ENCODE results near the gene RBM25.
"Not testable (repeated sequence)": the region's sequence is repeated elsewhere in the genome, so short reads cannot be mapped to it uniquely, and the experiment has no call there.

RBM25 gene

DNA sequence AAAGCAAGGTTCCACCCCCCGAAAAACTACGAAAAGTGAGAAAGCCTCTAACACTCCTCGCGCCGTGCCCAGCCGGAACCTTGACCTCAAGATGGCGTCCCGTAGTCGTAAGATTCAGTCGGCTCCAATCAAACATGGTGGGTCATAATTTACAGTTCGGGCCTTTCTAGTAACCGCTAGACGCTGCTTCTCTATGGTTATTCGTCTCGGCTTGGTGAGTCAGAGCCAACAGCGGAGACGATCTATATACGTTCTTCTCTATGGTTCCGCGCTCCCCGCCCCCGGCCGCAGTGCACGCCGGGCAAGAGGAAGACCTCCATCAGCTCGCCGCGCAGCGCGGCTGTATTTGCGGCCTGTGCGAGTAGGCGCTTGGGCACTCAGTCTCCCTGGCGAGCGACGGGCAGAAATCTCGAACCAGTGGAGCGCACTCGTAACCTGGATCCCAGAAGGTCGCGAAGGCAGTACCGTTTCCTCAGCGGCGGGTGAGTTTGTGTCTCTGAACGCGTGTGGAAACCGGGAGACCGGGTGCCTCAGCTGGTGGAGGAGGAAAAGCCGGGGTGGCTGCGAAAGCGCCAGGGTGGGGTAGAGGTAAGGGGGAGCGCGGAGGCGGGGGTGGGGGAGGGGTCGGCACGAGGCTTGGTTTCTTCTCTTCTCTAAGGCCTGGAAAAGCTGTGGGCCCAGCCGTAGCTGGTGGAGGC is at the start of gene RBM25:
TSS of gene RBM25 (plus strand) at position 311 of the 698 bp plus-strand sequence. CDS start 13,108 bp downstream, outside the sequence.
- no peaks in the 10 kb centered on the region for H3K27me3 ChIP-seq (ENCODE audit: control insufficient read depth, insufficient read depth, low read length)
- H3K9ac ChIP-seq (ENCODE audit: low read depth, low read length), result peak within 1 kb of the TSS; percentile 99
- H3K4me1 ChIP-seq (ENCODE audit: control insufficient read depth, insufficient read depth, low read length), result peaks cover 10% of the 10 kb centered on the region
- peak within 1 kb of the TSS; percentile 97 for H3K4me3 ChIP-seq (ENCODE audit: low read depth, low read length)
- peaks cover 25% of the 10 kb centered on the region for H3K36me3 ChIP-seq (ENCODE audit: control insufficient read depth, insufficient read depth, low read length)
- no peaks in the 10 kb centered on the region for H3K9me3 ChIP-seq (ENCODE audit: control insufficient read depth, insufficient read depth, low read length)
- peak within 1 kb of the TSS; percentile 99 for H3K27ac ChIP-seq (ENCODE audit: low read depth, low read length)

DNA sequence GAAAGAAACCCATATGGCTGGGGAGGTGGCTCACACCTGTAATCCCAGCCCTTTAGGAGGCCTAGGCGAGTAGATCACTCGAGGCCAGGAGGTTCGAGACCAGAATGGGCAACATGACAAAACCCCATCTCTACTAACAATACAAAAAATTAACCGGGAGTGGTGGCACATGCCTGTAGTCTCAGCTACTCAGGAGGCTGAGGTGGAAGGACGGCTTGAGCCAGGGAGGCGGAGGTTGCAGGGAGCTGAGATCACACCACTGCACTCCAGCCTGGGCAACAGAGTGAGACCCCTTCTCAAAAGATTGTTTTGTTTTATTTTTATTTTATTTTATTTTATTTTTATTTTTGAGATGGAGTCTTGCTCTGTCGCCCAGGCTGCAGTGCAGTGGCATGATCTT is 47.1 kb upstream of the RBM25 start:
- not testable (repeated sequence) for H3K9me3 ChIP-seq (ENCODE audit: control insufficient read depth, insufficient read depth, low read length); H3K36me3 ChIP-seq (ENCODE audit: control insufficient read depth, insufficient read depth, low read length); H3K4me3 ChIP-seq (ENCODE audit: low read depth, low read length); H3K27me3 ChIP-seq (ENCODE audit: control insufficient read depth, insufficient read depth, low read length); H3K4me1 ChIP-seq (ENCODE audit: control insufficient read depth, insufficient read depth, low read length); H3K27ac ChIP-seq (ENCODE audit: low read depth, low read length); H3K9ac ChIP-seq (ENCODE audit: low read depth, low read length)

DNA sequence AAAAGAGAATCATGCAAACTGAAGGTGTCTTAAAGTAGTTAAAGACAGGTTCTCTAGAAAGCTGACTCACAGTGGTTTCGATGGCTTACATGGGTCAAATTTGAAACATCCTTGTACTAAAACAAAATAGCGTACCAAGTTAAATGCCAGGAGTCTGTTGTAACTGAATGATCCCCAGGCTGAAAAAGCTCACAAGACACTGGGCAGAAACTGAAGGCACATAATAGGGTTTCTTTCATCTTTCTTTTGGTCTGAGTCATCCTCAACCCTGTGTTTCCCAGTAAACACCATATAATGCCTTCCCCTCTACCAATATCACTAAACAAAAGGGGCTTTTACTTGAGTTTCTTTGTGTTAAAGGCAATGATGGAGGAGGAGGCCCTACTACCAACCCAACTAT is 44.2 kb upstream of the RBM25 start:
- H3K4me1 ChIP-seq (ENCODE audit: control insufficient read depth, insufficient read depth, low read length), result no peaks in the 10 kb centered on the region
- H3K4me3 ChIP-seq (ENCODE audit: low read depth, low read length), result no peak overlapping the region
- no peaks in the 10 kb centered on the region for H3K27me3 ChIP-seq (ENCODE audit: control insufficient read depth, insufficient read depth, low read length)
- H3K36me3 ChIP-seq (ENCODE audit: control insufficient read depth, insufficient read depth, low read length), result no peaks in the 10 kb centered on the region; the same call in 1 of the 2 replicates
- H3K27ac ChIP-seq (ENCODE audit: low read depth, low read length), result no peak overlapping the region
- H3K9me3 ChIP-seq (ENCODE audit: control insufficient read depth, insufficient read depth, low read length), result no peaks in the 10 kb centered on the region
- H3K9ac ChIP-seq (ENCODE audit: low read depth, low read length), result no peak overlapping the region

DNA sequence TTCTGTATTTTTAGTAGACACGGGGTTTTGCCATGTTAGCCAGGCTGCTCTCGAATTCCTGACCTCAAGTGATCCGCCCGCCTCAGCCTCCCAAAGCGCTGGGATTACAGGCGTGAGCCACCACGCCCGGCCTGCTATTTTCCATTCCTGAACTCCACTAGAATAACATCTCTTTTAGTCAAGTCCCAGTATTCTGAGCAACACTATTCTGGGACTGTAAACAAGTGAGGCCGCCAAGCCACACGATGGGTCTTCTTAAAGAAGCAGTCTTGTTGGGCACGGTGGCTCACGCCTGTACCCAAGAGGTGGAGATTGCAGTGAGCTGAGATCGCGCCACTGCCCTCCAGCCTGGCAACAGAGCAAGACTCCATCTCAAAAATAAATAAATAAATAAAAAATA is 42.8 kb upstream of the RBM25 start:
- H3K4me1 ChIP-seq (ENCODE audit: control insufficient read depth, insufficient read depth, low read length); H3K9me3 ChIP-seq (ENCODE audit: control insufficient read depth, insufficient read depth, low read length); H3K27ac ChIP-seq (ENCODE audit: low read depth, low read length); H3K4me3 ChIP-seq (ENCODE audit: low read depth, low read length); H3K9ac ChIP-seq (ENCODE audit: low read depth, low read length); H3K36me3 ChIP-seq (ENCODE audit: control insufficient read depth, insufficient read depth, low read length); H3K27me3 ChIP-seq (ENCODE audit: control insufficient read depth, insufficient read depth, low read length): not testable (repeated sequence)

DNA sequence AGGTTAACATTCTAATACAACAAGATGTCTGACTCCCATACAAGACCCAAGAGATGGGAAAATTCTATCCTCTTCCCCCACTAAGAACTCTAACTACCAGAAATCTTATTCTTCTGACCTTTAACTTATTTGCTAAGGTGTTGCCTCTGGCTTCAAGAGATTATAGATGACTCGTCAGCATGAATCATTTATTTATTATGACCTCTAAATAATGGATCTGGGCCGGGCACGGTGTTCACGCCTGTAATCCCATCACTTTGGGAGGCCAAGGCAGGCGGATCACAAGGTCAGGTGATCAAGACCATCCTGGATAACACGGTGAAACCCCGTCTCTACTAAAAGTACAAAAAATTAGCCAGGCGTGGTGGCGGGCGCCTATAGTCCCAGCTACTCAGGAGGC is 42.3 kb upstream of the RBM25 start:
- H3K4me3 ChIP-seq (ENCODE audit: low read depth, low read length); H3K27me3 ChIP-seq (ENCODE audit: control insufficient read depth, insufficient read depth, low read length); H3K9ac ChIP-seq (ENCODE audit: low read depth, low read length); H3K27ac ChIP-seq (ENCODE audit: low read depth, low read length); H3K36me3 ChIP-seq (ENCODE audit: control insufficient read depth, insufficient read depth, low read length); H3K9me3 ChIP-seq (ENCODE audit: control insufficient read depth, insufficient read depth, low read length); H3K4me1 ChIP-seq (ENCODE audit: control insufficient read depth, insufficient read depth, low read length): not testable (repeated sequence)

DNA sequence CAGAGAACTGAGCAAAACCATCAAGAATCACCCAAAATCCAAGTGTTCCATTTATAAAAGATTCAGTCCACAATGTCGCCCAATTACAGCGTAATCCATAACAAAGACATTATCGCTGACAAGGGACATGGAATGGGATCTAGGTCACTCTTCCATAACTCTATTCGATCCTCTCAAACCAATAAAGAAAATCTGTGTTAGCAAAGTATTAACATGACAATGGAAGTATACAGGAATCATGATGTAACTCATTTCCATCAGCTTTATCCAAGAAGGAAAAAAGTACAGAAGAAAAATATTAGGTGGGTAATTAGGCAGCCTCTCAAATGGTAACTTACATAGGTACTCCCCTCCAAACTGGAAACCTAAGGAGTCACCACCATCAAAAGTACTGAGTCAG is 36.3 kb upstream of the RBM25 start:
- Histone ChIP-seq H3K27ac (ENCODE audit: low read depth, low read length) (no peak overlapping the region), H3K4me1 (ENCODE audit: control insufficient read depth, insufficient read depth, low read length) (no peaks in the 10 kb centered on the region; the same call in 1 of the 2 replicates), H3K9ac (ENCODE audit: low read depth, low read length) (no peak overlapping the region), H3K9me3 (ENCODE audit: control insufficient read depth, insufficient read depth, low read length) (no peaks in the 10 kb centered on the region), H3K4me3 (ENCODE audit: low read depth, low read length) (no peak overlapping the region), H3K27me3 (ENCODE audit: control insufficient read depth, insufficient read depth, low read length) (no peaks in the 10 kb centered on the region), H3K36me3 (ENCODE audit: control insufficient read depth, insufficient read depth, low read length) (peaks cover 23% of the 10 kb centered on the region)

DNA sequence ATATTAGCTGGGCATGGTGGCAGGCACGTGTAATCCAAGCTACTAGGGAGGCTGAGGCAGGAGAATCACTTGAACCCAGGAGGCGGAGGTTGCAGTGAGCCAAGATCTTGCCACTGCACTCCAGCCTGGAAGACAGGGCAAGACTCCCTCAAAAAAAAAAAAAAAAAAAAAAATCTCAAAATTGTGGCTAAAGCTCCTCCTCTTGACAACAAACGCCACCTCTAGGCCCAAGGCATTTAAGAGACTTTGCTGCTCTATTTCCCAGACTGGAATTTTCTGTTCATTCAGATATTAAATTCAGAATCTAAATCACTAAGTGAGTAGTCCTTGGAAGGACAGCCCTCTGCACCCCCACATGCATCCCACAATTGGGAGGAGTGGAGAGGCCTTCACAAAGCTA is 32.8 kb upstream of the RBM25 start:
- Histone ChIP-seq H3K27ac (ENCODE audit: low read depth, low read length) (no peak overlapping the region), H3K4me3 (ENCODE audit: low read depth, low read length) (peak overlapping the region; percentile 74; the same call in 1 of the 2 replicates), H3K9ac (ENCODE audit: low read depth, low read length) (no peak overlapping the region)

DNA sequence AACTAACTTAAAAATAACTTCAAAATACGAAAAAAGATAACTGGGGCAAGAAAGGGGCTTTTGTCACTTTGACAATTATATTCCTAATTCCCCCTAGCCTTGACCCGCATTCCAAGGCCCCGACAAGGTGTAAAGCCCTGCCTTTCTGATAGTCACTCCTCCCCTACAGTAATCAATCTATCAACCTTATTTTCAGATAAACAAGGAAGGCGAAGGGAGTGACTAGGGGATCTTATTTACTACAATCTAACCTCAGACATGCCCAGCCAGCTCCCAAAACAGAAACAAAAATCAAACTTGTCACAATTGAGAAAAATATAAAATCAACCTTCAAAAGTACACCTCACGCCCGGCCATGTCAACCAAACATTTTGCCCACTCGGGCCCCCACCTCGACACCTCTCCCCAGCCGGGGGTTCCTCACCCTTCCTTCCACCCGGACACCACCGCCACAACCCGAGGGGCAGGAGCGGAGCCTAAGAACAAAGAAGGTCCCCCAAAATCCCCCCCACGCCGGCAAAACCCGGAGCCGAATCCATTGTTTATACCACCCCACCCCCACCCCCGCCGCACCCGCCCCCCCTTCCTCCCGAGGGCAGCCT is 32.0 kb upstream of the RBM25 start:
- peak overlapping the region; percentile 74 for H3K4me3 ChIP-seq (ENCODE audit: low read depth, low read length)
- no peaks in the 10 kb centered on the region for H3K9me3 ChIP-seq (ENCODE audit: control insufficient read depth, insufficient read depth, low read length)
- H3K27ac ChIP-seq (ENCODE audit: low read depth, low read length), result peak overlapping the region; percentile 74
- peaks cover 23% of the 10 kb centered on the region for H3K36me3 ChIP-seq (ENCODE audit: control insufficient read depth, insufficient read depth, low read length)
- H3K9ac ChIP-seq (ENCODE audit: low read depth, low read length), result no peak overlapping the region
- H3K27me3 ChIP-seq (ENCODE audit: control insufficient read depth, insufficient read depth, low read length), result no peaks in the 10 kb centered on the region
- H3K4me1 ChIP-seq (ENCODE audit: control insufficient read depth, insufficient read depth, low read length), result peaks cover 7% of the 10 kb centered on the region

More for the DNA sequence above, 32.8 kb upstream of the RBM25 start:
- no peaks in the 10 kb centered on the region for H3K9me3 ChIP-seq (ENCODE audit: control insufficient read depth, insufficient read depth, low read length)
- H3K27me3 ChIP-seq (ENCODE audit: control insufficient read depth, insufficient read depth, low read length), result no peaks in the 10 kb centered on the region
- H3K36me3 ChIP-seq (ENCODE audit: control insufficient read depth, insufficient read depth, low read length), result peaks cover 23% of the 10 kb centered on the region
- H3K4me1 ChIP-seq (ENCODE audit: control insufficient read depth, insufficient read depth, low read length), result peaks cover 7% of the 10 kb centered on the region

DNA sequence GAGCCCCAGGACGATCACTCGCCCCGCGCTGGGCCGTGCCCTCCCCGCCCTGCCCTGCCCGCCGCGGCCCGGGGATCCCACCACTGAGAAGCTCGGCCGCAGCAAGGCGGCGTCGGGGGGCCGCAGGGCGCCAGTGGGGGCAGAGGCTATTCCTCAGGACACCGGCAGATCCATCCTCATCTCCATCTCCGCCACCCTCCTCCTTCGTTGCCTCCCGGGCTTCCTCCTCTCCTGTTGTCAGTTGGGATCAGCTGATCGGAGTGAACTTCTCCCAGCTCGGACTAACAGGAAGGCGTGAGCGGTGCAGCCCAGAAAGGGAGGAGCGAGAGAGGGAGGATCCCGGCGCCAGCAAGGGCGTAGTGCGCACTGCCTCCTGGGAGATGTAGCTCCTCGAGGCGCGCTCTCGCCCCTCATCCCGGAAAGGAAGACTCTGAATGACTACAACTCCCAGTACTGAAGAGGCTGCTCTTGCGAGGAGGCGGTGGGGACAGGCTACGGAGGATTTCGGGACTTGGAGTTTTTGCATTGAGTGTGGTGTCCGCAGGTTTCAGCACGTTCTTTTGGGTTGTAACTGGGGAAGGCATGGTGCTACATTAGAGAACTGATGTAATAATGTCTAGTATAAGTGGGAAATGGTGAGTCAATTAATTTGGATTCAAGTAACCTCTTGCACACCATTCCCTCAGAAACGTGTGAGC is 31.3 kb upstream of the RBM25 start, which contains the start of gene ZFYVE1:
TSS of gene ZFYVE1 (minus strand) at position 262 of the 698 bp plus-strand sequence. CDS start 2,598 bp downstream, outside the sequence.
- H3K9ac ChIP-seq (ENCODE audit: low read depth, low read length), result peak within 1 kb of the TSS; percentile 11; the same call in 1 of the 2 replicates
- peaks cover 7% of the 10 kb centered on the region for H3K4me1 ChIP-seq (ENCODE audit: control insufficient read depth, insufficient read depth, low read length)
- peaks cover 21% of the 10 kb centered on the region for H3K36me3 ChIP-seq (ENCODE audit: control insufficient read depth, insufficient read depth, low read length)
- peak within 1 kb of the TSS; percentile 74 for H3K4me3 ChIP-seq (ENCODE audit: low read depth, low read length)
- H3K9me3 ChIP-seq (ENCODE audit: control insufficient read depth, insufficient read depth, low read length), result no peaks in the 10 kb centered on the region
- H3K27ac ChIP-seq (ENCODE audit: low read depth, low read length), result peak within 1 kb of the TSS; percentile 74
- H3K27me3 ChIP-seq (ENCODE audit: control insufficient read depth, insufficient read depth, low read length), result no peaks in the 10 kb centered on the region

DNA sequence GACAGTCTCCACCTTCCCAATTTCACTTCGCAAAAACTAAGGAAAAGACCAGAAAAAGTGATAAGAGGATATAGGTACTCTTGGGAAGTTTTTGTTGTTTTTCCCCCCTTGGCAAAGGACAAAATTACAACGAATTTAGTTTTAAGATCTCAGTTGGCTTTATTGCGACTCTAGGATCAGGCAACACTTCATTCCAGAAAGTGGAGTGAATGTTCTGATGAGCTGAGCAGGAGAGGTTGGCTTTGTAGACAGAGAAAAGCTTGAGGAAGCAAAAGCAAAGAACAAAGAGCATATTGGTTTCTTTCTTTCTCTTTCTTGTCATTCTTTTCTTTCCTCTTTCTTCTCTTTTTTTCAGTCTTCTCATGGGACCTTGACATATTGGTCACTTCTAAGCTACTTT is 30.8 kb upstream of the RBM25 start:
- Histone ChIP-seq H3K4me3 (ENCODE audit: low read depth, low read length) (peak overlapping the region; percentile 49), H3K9me3 (ENCODE audit: control insufficient read depth, insufficient read depth, low read length) (no peaks in the 10 kb centered on the region), H3K4me1 (ENCODE audit: control insufficient read depth, insufficient read depth, low read length) (peaks cover 7% of the 10 kb centered on the region), H3K27me3 (ENCODE audit: control insufficient read depth, insufficient read depth, low read length) (no peaks in the 10 kb centered on the region), H3K36me3 (ENCODE audit: control insufficient read depth, insufficient read depth, low read length) (peaks cover 15% of the 10 kb centered on the region), H3K9ac (ENCODE audit: low read depth, low read length) (peak overlapping the region; percentile 11; the same call in 1 of the 2 replicates), H3K27ac (ENCODE audit: low read depth, low read length) (peak overlapping the region; percentile 43)

DNA sequence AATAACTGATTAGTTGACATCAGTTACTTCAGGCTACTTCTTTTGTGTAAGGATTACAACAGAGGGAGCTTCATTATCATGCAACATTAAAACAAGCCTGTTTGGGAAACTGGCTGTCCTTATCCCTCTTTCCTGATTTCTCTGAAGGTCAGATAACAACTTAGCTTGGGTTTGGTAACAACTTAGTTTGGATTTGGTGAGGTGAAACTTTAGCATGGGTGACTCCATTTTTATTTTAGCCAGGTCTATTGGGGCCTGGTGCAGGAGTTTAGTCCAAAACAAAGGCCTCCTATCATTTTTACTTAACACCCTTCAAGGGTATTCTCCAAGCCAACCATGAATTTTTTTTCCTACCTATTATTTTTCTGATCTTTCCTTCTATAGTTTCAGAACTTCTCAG is 30.4 kb upstream of the RBM25 start:
- no peak overlapping the region for H3K4me3 ChIP-seq (ENCODE audit: low read depth, low read length)
- no peaks in the 10 kb centered on the region for H3K9me3 ChIP-seq (ENCODE audit: control insufficient read depth, insufficient read depth, low read length)
- no peaks in the 10 kb centered on the region for H3K27me3 ChIP-seq (ENCODE audit: control insufficient read depth, insufficient read depth, low read length)
- H3K4me1 ChIP-seq (ENCODE audit: control insufficient read depth, insufficient read depth, low read length), result peaks cover 7% of the 10 kb centered on the region
- H3K9ac ChIP-seq (ENCODE audit: low read depth, low read length), result no peak overlapping the region; the same call in 1 of the 2 replicates
- H3K36me3 ChIP-seq (ENCODE audit: control insufficient read depth, insufficient read depth, low read length), result peaks cover 14% of the 10 kb centered on the region
- peak overlapping the region; percentile 43 for H3K27ac ChIP-seq (ENCODE audit: low read depth, low read length)

All from HUES48 (cell line).